WTC11 (cell line): ENCODE results near the gene CCDC50. TPM values are rescaled to one million over a fixed set of nuclear protein-coding genes. Genes with fewer than 3 reads are reported as not detected.

Source experiments
- ATAC-seq: fragments of 200-7000 bp; cut with Tn5 transposase; 2 replicates; pipeline ENCODE4 v1.10.0; 2021; ENCODE audit warnings: mild to moderate bottlenecking, moderate library complexity
- CTCF ChIA-PET: fragments of 300-600 bp; sonication (Branson Sonifier 250); formaldehyde crosslinking; loops from one replicate; lab custom pipeline; 2021; ENCODE audit warnings: antibody characterized with exemption; lab: Charles Lee
- POLR2A ChIA-PET: fragments of 350-600 bp; sonication (Branson Sonifier 250); formaldehyde crosslinking; loops from one replicate; lab custom pipeline; 2021; ENCODE audit warnings: antibody characterized with exemption; lab: Charles Lee
- DNase-seq: peaks from one replicate; pipeline ENCODE4 v3.0.0; 2021; ENCODE audit warnings: low spot score
- H3K27ac Mint-ChIP-seq: 2 replicates; pipeline ENCODE4 v1.8.0; 2021; ENCODE audit warnings: mixed read lengths
- H3K27me3 Mint-ChIP-seq: 2 replicates; pipeline ENCODE4 v1.8.0; 2021; ENCODE audit warnings: low read depth, mild to moderate bottlenecking, moderate library complexity, mixed read lengths
- H3K36me3 Mint-ChIP-seq: 2 replicates; pipeline ENCODE4 v1.8.0; 2021; ENCODE audit warnings: mixed read lengths
- H3K4me1 Mint-ChIP-seq: 2 replicates; pipeline ENCODE4 v1.8.0; 2022; ENCODE audit warnings: mixed read lengths
- H3K4me3 Mint-ChIP-seq: 2 replicates; pipeline ENCODE4 v1.8.0; 2021; ENCODE audit warnings: mild to moderate bottlenecking, moderate library complexity, mixed read lengths
- H3K9me3 Mint-ChIP-seq: 2 replicates; pipeline ENCODE4 v1.8.0; 2021; ENCODE audit warnings: mixed read lengths
- E2F5 ChIP-seq: sonication (generic); formaldehyde crosslinking; IDR thresholded peaks from 2 replicates; pipeline ENCODE4 v1.8.1; 2022; ENCODE audit warnings: mild to moderate bottlenecking, moderate library complexity, missing genetic modification reagents
- EMX1 ChIP-seq: fragments of 250-450 bp; sonication (Bioruptor Pico); IDR thresholded peaks from 2 replicates; pipeline ENCODE4 v1.8.0; 2021; ENCODE audit warnings: mild to moderate bottlenecking
- ESRRA ChIP-seq: sonication (generic); formaldehyde crosslinking; IDR thresholded peaks from 2 replicates; pipeline ENCODE4 v1.8.1; 2022; ENCODE audit warnings: mild to moderate bottlenecking, missing genetic modification reagents, borderline replicate concordance
- ETV6 ChIP-seq: sonication (generic); formaldehyde crosslinking; IDR thresholded peaks from 2 replicates; pipeline ENCODE4 v1.8.1; 2022; ENCODE audit warnings: mild to moderate bottlenecking, missing genetic modification reagents
- FOXJ3 ChIP-seq: sonication (generic); formaldehyde crosslinking; IDR thresholded peaks from 2 replicates; pipeline ENCODE4 v1.9.0; 2021; ENCODE audit warnings: missing genetic modification reagents, mild to moderate bottlenecking, borderline replicate concordance
- FOXP4 ChIP-seq: sonication (generic); formaldehyde crosslinking; IDR thresholded peaks from 2 replicates; pipeline ENCODE4 v1.8.0; 2022; ENCODE audit warnings: mild to moderate bottlenecking, missing genetic modification reagents
- JAZF1 ChIP-seq: fragments of 250-450 bp; sonication (Bioruptor Pico); IDR thresholded peaks from 2 replicates; pipeline ENCODE4 v1.9.0; 2021; ENCODE audit warnings: moderate library complexity, mild to moderate bottlenecking, inconsistent platforms
- KAT7 ChIP-seq: sonication (generic); formaldehyde crosslinking; IDR thresholded peaks from 2 replicates; pipeline ENCODE4 v1.8.1; 2023; ENCODE audit warnings: missing genetic modification reagents, mild to moderate bottlenecking, borderline replicate concordance
- NFATC4 ChIP-seq: fragments of 250-450 bp; sonication (Bioruptor Pico); IDR thresholded peaks from 2 replicates; pipeline ENCODE4 v1.9.0; 2021; ENCODE audit warnings: mild to moderate bottlenecking
- RORB ChIP-seq: fragments of 250-450 bp; sonication (Bioruptor Pico); IDR thresholded peaks from 2 replicates; pipeline ENCODE4 v1.9.0; 2021; ENCODE audit warnings: mild to moderate bottlenecking
- SMAD3 ChIP-seq: sonication (generic); formaldehyde crosslinking; IDR thresholded peaks from 2 replicates; pipeline ENCODE4 v1.8.0; 2022; ENCODE audit warnings: missing genetic modification reagents, mild to moderate bottlenecking, borderline replicate concordance
- TEAD1 ChIP-seq: sonication (generic); formaldehyde crosslinking; IDR thresholded peaks from 2 replicates; pipeline ENCODE4 v1.8.0; 2022; ENCODE audit warnings: mild to moderate bottlenecking, missing genetic modification reagents
- ZNF121 ChIP-seq: sonication (generic); formaldehyde crosslinking; IDR thresholded peaks from 2 replicates; pipeline ENCODE4 v1.8.0; 2023; ENCODE audit warnings: missing genetic modification reagents
- ZNF416 ChIP-seq: fragments of 250-450 bp; sonication (Bioruptor Pico); IDR thresholded peaks from 2 replicates; pipeline ENCODE4 v1.9.0; 2021; ENCODE audit warnings: mild to moderate bottlenecking, inconsistent platforms
- total RNA-seq: library from RNA; stranded (reverse); gene quantifications from 3 replicates; pipeline ENCODE4 v1.2.3, GENCODE V29; 2021
- TF ChIP-seq, protein P1 (sequence below): sonication (generic); formaldehyde crosslinking; IDR thresholded peaks from 2 replicates; pipeline ENCODE4 v1.8.0; 2022; ENCODE audit warnings: mild to moderate bottlenecking, missing genetic modification reagents
- TF ChIP-seq, protein P2 (sequence below): fragments of 250-450 bp; sonication (Bioruptor Pico); IDR thresholded peaks from 2 replicates; pipeline ENCODE4 v1.9.0; 2021; ENCODE audit warnings: mild to moderate bottlenecking
- TF ChIP-seq, protein P3 (sequence below): sonication (generic); formaldehyde crosslinking; IDR thresholded peaks from 2 replicates; pipeline ENCODE4 v1.8.0; 2023; ENCODE audit warnings: missing genetic modification reagents, mild to moderate bottlenecking, borderline replicate concordance

CCDC50 gene
- total RNA-seq, 1 experiment from 2014 or later: 33.1 TPM

- H3K4me1 Mint-ChIP-seq: peaks cover 53% of the 10 kb centered on the region
- TF ChIP-seq SMAD3 (CRISPR knock-in tag) (no peak), JAZF1 (CRISPR knock-in tag) (no peak), KAT7 (CRISPR knock-in tag) (no peak), RORB (CRISPR knock-in tag) (no peak), FOXP4 (CRISPR knock-in tag) (no peak)
- TF ChIP-seq, protein P1, sequence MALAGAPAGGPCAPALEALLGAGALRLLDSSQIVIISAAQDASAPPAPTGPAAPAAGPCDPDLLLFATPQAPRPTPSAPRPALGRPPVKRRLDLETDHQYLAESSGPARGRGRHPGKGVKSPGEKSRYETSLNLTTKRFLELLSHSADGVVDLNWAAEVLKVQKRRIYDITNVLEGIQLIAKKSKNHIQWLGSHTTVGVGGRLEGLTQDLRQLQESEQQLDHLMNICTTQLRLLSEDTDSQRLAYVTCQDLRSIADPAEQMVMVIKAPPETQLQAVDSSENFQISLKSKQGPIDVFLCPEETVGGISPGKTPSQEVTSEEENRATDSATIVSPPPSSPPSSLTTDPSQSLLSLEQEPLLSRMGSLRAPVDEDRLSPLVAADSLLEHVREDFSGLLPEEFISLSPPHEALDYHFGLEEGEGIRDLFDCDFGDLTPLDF (CRISPR knock-in tag): no peak
- TF ChIP-seq, all 79 proteins: peak for 0
- DNase-seq: no peak
- ChIA-PET CTCF (no interaction called here), POLR2A (no interaction called here)
- ATAC-seq: no peak
- H3K27me3 Mint-ChIP-seq: no peaks in the 10 kb centered on the region
- no peak overlapping the region for H3K4me3 Mint-ChIP-seq
- H3K27ac Mint-ChIP-seq: no peak overlapping the region
- peaks cover 21% of the 10 kb centered on the region for H3K36me3 Mint-ChIP-seq
- H3K9me3 Mint-ChIP-seq: peaks cover 3% of the 10 kb centered on the region; the same call in 1 of the 2 replicates
These were observed 42.9 kb downstream of the CCDC50 start for GRCh38 chr3:191372122-191372521.

- POLR2A ChIA-PET: no interaction called here
- no peaks in the 10 kb centered on the region for H3K27me3 Mint-ChIP-seq
- CTCF ChIA-PET: no interaction called here
- ATAC-seq: no peak
- peaks cover 46% of the 10 kb centered on the region for H3K4me1 Mint-ChIP-seq
- no peak overlapping the region for H3K4me3 Mint-ChIP-seq
- peaks cover 3% of the 10 kb centered on the region; the same call in 1 of the 2 replicates for H3K9me3 Mint-ChIP-seq
- H3K27ac Mint-ChIP-seq: no peak overlapping the region
- peaks cover 21% of the 10 kb centered on the region for H3K36me3 Mint-ChIP-seq
- TF ChIP-seq, protein P2, sequence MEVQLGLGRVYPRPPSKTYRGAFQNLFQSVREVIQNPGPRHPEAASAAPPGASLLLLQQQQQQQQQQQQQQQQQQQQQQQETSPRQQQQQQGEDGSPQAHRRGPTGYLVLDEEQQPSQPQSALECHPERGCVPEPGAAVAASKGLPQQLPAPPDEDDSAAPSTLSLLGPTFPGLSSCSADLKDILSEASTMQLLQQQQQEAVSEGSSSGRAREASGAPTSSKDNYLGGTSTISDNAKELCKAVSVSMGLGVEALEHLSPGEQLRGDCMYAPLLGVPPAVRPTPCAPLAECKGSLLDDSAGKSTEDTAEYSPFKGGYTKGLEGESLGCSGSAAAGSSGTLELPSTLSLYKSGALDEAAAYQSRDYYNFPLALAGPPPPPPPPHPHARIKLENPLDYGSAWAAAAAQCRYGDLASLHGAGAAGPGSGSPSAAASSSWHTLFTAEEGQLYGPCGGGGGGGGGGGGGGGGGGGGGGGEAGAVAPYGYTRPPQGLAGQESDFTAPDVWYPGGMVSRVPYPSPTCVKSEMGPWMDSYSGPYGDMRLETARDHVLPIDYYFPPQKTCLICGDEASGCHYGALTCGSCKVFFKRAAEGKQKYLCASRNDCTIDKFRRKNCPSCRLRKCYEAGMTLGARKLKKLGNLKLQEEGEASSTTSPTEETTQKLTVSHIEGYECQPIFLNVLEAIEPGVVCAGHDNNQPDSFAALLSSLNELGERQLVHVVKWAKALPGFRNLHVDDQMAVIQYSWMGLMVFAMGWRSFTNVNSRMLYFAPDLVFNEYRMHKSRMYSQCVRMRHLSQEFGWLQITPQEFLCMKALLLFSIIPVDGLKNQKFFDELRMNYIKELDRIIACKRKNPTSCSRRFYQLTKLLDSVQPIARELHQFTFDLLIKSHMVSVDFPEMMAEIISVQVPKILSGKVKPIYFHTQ (CRISPR knock-in tag): no peak
- no peak for TF ChIP-seq ZNF416
- TF ChIP-seq EMX1 (CRISPR knock-in tag): no peak
- TF ChIP-seq ZNF121 (CRISPR knock-in tag): no peak
- TF ChIP-seq TEAD1 (CRISPR knock-in tag): no peak
- TF ChIP-seq, all 79 proteins: peak for 0
- no peak for DNase-seq
These were observed 44.1 kb downstream of the CCDC50 start for GRCh38 chr3:191373327-191373726.

- ATAC-seq (no peak; the same call in 1 of the 2 replicates), DNase-seq (no peak)
- Mint-ChIP-seq H3K27ac (peak overlapping the region; percentile 40), H3K4me3 (no peak overlapping the region), H3K4me1 (peaks cover 31% of the 10 kb centered on the region), H3K27me3 (no peaks in the 10 kb centered on the region), H3K9me3 (peaks cover 3% of the 10 kb centered on the region; the same call in 1 of the 2 replicates), H3K36me3 (peaks cover 21% of the 10 kb centered on the region)
- TF ChIP-seq FOXJ3: no peak
- TF ChIP-seq NFATC4: no peak
- TF ChIP-seq, protein P3, sequence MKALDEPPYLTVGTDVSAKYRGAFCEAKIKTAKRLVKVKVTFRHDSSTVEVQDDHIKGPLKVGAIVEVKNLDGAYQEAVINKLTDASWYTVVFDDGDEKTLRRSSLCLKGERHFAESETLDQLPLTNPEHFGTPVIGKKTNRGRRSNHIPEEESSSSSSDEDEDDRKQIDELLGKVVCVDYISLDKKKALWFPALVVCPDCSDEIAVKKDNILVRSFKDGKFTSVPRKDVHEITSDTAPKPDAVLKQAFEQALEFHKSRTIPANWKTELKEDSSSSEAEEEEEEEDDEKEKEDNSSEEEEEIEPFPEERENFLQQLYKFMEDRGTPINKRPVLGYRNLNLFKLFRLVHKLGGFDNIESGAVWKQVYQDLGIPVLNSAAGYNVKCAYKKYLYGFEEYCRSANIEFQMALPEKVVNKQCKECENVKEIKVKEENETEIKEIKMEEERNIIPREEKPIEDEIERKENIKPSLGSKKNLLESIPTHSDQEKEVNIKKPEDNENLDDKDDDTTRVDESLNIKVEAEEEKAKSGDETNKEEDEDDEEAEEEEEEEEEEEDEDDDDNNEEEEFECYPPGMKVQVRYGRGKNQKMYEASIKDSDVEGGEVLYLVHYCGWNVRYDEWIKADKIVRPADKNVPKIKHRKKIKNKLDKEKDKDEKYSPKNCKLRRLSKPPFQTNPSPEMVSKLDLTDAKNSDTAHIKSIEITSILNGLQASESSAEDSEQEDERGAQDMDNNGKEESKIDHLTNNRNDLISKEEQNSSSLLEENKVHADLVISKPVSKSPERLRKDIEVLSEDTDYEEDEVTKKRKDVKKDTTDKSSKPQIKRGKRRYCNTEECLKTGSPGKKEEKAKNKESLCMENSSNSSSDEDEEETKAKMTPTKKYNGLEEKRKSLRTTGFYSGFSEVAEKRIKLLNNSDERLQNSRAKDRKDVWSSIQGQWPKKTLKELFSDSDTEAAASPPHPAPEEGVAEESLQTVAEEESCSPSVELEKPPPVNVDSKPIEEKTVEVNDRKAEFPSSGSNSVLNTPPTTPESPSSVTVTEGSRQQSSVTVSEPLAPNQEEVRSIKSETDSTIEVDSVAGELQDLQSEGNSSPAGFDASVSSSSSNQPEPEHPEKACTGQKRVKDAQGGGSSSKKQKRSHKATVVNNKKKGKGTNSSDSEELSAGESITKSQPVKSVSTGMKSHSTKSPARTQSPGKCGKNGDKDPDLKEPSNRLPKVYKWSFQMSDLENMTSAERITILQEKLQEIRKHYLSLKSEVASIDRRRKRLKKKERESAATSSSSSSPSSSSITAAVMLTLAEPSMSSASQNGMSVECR (CRISPR knock-in tag): no peak
- no peak for TF ChIP-seq EMX1 (CRISPR knock-in tag)
- no peak for TF ChIP-seq ESRRA (CRISPR knock-in tag)
- TF ChIP-seq E2F5 (CRISPR knock-in tag): no peak
- TF ChIP-seq ETV6 (CRISPR knock-in tag): no peak
- ChIA-PET CTCF (no interaction called here), POLR2A (no interaction called here)
These were observed 47.4 kb downstream of the CCDC50 start for GRCh38 chr3:191376516-191377141.
